Tibial nerve (tissue), 4 donors: ENCODE results near the gene DGKA. TPM values are rescaled to one million over a fixed set of nuclear protein-coding genes. Genes with fewer than 3 reads are reported as not detected.

Experiments used
- DNase-seq, 2 donors: peaks; one replicate each; pipeline ENCODE4 v3.0.0-alpha.2; 2019; ENCODE audit warnings: low spot score in 2 of 2
- H3K27ac ChIP-seq, 4 donors: fragments of 200-600 bp; sonication (generic) in 3 of 4; one replicate each; pipeline ENCODE4 v1.5.1; 2017 to 2019; ENCODE audit warnings: mild to moderate bottlenecking in 1 of 4
- H3K27me3 ChIP-seq, 2 donors: fragments of 200-600 bp; sonication (generic) in 1 of 2; one replicate each; pipeline versions ENCODE4 v1.5.1 to v1.6.0; 2017 to 2019
- H3K36me3 ChIP-seq, 3 donors: fragments of 200-600 bp; sonication (generic); one replicate each; pipeline ENCODE4 v1.5.1; 2018 to 2019
- H3K4me1 ChIP-seq, 4 donors: fragments of 200-600 bp; sonication (generic) in 3 of 4; one replicate each; pipeline ENCODE4 v1.5.1; 2017 to 2019
- H3K4me3 ChIP-seq, 4 donors: fragments of 200-600 bp; sonication (generic) in 3 of 4; one replicate each; pipeline ENCODE4 v1.5.1; 2017 to 2019; ENCODE audit warnings: mild to moderate bottlenecking in 1 of 4, moderate library complexity in 1 of 4
- H3K9me3 ChIP-seq, 4 donors: fragments of 200-600 bp; sonication (generic) in 3 of 4; one replicate each; pipeline ENCODE4 v1.5.1; 2017 to 2019
- EP300 ChIP-seq, 2 donors: sonication (generic); formaldehyde crosslinking; IDR thresholded peaks; one replicate each; pipeline ENCODE4 v1.6.1; 2017; ENCODE audit warnings: antibody characterized with exemption in 2 of 2, mild to moderate bottlenecking in 1 of 2
- POLR2A ChIP-seq, 2 donors: fragments of 450-650 bp; IDR thresholded peaks; one replicate each; pipeline ENCODE4 v1.6.1; 2017; ENCODE audit warnings: antibody characterized with exemption in 2 of 2, mild to moderate bottlenecking in 2 of 2, moderate library complexity in 2 of 2
- WGBS, 2 donors: methylation state at CpG; one replicate each; pipeline ENCODE4 v1.1.5; 2018; 5-methylcytosine and 5-hydroxymethylcytosine counted together
- total RNA-seq, 4 donors: library from RNA; depleted of rRNA; stranded (reverse); fragments of >200 nt; gene quantifications; one replicate each; pipeline ENCODE4 v1.1.0, GENCODE V29; 2016
- TF ChIP-seq, protein P1 (sequence below), 5 experiments: fragments of 200-600 bp in 3 of 5; fragments of 450-650 bp in 2 of 5; sonication (generic) in 3 of 5; IDR thresholded peaks; one replicate each; pipeline ENCODE4 v1.5.1; 2016 to 2019; ENCODE audit warnings: antibody characterized with exemption in 5 of 5, mild to moderate bottlenecking in 3 of 5, moderate library complexity in 2 of 5

Gene DGKA
- total RNA-seq, 4 donors from 2014 or later = 24.9 to 544 (median 34.3) TPM

DNA sequence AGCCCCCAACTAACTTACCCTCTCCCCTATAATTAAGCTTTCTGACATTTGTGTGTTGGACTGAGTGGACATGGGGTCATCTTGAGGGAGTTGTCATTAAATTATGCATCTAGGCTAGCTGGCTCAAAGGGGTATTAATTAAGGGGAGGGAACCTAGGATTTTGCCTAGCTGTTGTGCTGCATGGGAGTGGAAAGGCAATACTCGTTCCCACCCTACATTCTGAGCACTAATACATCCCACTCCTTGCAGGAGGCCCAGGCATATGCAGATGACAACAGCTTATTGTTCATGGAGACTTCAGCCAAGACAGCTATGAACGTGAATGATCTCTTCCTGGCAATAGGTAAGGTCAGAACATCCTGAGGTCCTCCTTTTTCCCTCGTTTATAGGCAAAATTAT, 60.1 kb downstream of the DGKA start:
- H3K27me3 ChIP-seq = no peaks in the 10 kb centered on the region
- H3K4me3 ChIP-seq = no peak overlapping the region
- H3K36me3 ChIP-seq = peaks cover 3 to 94% (median 31%) of the 10 kb centered on the region in 3 donors
- peaks cover 0 to 3% (median under 1%) of the 10 kb centered on the region in 4 donors for H3K4me1 ChIP-seq
- H3K27ac ChIP-seq = no peak overlapping the region
- TF ChIP-seq, protein P1, sequence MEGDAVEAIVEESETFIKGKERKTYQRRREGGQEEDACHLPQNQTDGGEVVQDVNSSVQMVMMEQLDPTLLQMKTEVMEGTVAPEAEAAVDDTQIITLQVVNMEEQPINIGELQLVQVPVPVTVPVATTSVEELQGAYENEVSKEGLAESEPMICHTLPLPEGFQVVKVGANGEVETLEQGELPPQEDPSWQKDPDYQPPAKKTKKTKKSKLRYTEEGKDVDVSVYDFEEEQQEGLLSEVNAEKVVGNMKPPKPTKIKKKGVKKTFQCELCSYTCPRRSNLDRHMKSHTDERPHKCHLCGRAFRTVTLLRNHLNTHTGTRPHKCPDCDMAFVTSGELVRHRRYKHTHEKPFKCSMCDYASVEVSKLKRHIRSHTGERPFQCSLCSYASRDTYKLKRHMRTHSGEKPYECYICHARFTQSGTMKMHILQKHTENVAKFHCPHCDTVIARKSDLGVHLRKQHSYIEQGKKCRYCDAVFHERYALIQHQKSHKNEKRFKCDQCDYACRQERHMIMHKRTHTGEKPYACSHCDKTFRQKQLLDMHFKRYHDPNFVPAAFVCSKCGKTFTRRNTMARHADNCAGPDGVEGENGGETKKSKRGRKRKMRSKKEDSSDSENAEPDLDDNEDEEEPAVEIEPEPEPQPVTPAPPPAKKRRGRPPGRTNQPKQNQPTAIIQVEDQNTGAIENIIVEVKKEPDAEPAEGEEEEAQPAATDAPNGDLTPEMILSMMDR (IDR thresholded peaks at IDR 0.05) = no peak
- TF ChIP-seq POLR2A (IDR thresholded peaks at IDR 0.05) (no peak), EP300 (IDR thresholded peaks at IDR 0.05) (no peak)
- no peak for DNase-seq
- H3K9me3 ChIP-seq = no peaks in the 10 kb centered on the region
- WGBS, 2 donors = 72 to 84% methylated on average over 3 of the region's 3 CpGs

DNA sequence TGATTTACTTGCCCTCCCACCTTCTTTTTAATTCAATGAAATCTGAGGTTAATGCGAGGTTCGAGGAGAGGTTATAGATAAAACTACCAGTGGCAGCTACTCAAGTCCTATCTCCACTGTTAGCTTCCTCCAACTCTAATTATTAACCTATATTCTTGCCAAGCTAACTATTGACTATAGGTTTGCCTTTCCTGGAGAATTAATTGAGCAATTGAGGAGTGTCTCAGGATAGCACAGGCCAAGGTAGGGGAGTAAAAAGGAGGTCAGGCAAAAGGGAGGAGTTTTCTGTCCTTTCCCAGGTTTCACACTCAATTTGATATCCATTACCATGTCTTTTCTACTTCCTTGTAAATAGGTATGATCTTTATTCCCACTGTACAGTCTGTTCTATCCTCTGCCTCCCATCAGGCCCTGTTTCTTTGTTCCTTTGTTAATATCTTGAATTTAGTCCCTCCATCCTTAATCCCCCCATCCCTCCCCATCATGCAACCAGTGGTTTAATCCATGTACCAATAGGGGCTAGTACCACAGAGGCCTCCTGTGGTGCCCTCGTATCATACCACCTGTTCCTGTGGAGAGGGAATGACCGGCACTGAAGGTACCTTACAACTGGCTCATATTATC, 62.4 kb downstream of the DGKA start:
- H3K36me3 ChIP-seq = peaks cover 3 to 72% (median 31%) of the 10 kb centered on the region in 3 donors

DNA sequence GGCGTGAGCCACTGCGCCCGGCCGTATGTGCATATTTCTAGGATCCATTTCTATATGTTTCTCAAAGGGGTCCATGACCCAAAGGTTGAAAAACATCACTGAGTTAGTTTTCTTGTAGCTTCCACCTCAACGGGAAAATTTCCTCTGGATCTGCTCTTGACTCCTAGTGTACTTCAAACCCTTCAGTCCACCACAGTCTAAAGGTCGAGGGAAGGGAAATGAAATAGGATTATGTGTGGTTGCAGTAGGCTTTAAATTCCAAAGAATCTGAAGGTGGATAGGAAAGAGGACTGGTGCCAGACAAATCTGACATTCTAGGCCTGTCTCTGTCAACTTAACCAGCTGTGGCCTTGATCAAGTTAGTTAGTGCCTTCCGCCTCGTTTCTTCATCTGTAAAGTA, 64.4 kb downstream of the DGKA start:
- TF ChIP-seq, protein P1 (IDR thresholded peaks at IDR 0.05) = no peak
- TF ChIP-seq POLR2A (IDR thresholded peaks at IDR 0.05) (no peak), EP300 (IDR thresholded peaks at IDR 0.05) (no peak)
- Histone ChIP-seq H3K36me3 (peaks cover 0 to 69% (median 31%) of the 10 kb centered on the region in 3 donors), H3K9me3 (no peaks in the 10 kb centered on the region), H3K27me3 (no peaks in the 10 kb centered on the region), H3K4me1 (peaks cover 0 to 22% (median 9%) of the 10 kb centered on the region in 4 donors), H3K27ac (peak overlapping the region in 1 of 4 donors; percentile 83), H3K4me3 (no peak overlapping the region)
- DNase-seq = no peak
- WGBS, 2 donors = 73 to 79% methylated on average over 8 of the region's 8 CpGs

More for the DNA sequence above, 62.4 kb downstream of the DGKA start:
- DNase-seq = no peak
- no peaks in the 10 kb centered on the region for H3K27me3 ChIP-seq
- H3K9me3 ChIP-seq = no peaks in the 10 kb centered on the region
- no peak overlapping the region for H3K4me3 ChIP-seq
- peaks cover 0 to 18% (median 9%) of the 10 kb centered on the region in 4 donors for H3K4me1 ChIP-seq
- no peak overlapping the region for H3K27ac ChIP-seq
- no peak for TF ChIP-seq POLR2A (IDR thresholded peaks at IDR 0.05)
- TF ChIP-seq EP300 (IDR thresholded peaks at IDR 0.05) = no peak
- TF ChIP-seq, protein P1 (IDR thresholded peaks at IDR 0.05) = no peak
- WGBS, 2 donors = 83 to 84% methylated on average over 4 of the region's 4 CpGs

DNA sequence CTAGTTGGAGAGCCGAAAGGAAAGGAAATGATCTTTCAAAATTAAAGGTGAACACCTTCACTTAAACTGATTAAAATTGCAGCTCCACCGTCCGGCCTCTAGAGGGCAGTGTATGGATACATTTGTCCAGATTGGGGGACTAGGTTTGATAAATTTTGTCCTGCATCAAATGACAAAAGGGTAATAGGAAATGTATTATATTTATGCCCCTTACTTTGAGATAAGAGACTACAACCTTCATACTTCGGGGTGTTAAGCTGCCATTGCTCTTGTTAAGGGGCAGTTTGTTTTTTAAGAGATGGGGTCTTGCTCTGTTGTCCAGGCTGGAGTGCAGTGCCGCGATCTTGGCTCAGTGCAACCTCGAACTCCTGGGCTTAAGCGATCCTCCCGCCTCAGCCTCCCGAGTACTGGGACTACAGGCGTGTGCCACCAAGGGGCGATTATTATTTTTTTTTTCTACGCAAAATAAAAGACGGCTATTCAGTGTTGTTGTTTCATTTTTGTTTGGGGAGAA, 65.3 kb downstream of the DGKA start:
- no peaks in the 10 kb centered on the region for H3K27me3 ChIP-seq
- WGBS, 2 donors = 19 to 23% methylated on average over 14 of the region's 14 CpGs
- peaks cover 0 to 22% (median 9%) of the 10 kb centered on the region in 4 donors for H3K4me1 ChIP-seq
- H3K36me3 ChIP-seq = peaks cover 0 to 65% (median 23%) of the 10 kb centered on the region in 3 donors
- peak overlapping the region; percentile 38 to 72 (median 50) for H3K4me3 ChIP-seq
- peak overlapping the region; percentile 75 to 92 (median 82) for H3K27ac ChIP-seq
- TF ChIP-seq EP300 (IDR thresholded peaks at IDR 0.05) (no peak), POLR2A (IDR thresholded peaks at IDR 0.05) (no peak)
- TF ChIP-seq, protein P1 (IDR thresholded peaks at IDR 0.05) = peak; percentile 79 to 93 (median 84)
- peak; percentile 26 to 52 for DNase-seq
- no peaks in the 10 kb centered on the region for H3K9me3 ChIP-seq
